GM18499 (cell line): ENCODE measurements around the gene BASP1.
"Not testable (repeated sequence)": the region's sequence is repeated elsewhere in the genome, so short reads cannot be mapped to it uniquely, and the experiment has no call there.

ENCODE experiments used
- ATAC-seq: cut with Tn5 transposase; IDR thresholded peaks from one replicate; pipeline ENCODE4 v1.9.1; 2021; ENCODE audit warnings: moderate number of reproducible peaks; ENCODE audit not compliant: insufficient read depth, unreplicated experiment

BASP1 gene

GRCh38 chr5:17190799-17191391 is 26.5 kb upstream of the BASP1 start:
- no peak for ATAC-seq

DNA sequence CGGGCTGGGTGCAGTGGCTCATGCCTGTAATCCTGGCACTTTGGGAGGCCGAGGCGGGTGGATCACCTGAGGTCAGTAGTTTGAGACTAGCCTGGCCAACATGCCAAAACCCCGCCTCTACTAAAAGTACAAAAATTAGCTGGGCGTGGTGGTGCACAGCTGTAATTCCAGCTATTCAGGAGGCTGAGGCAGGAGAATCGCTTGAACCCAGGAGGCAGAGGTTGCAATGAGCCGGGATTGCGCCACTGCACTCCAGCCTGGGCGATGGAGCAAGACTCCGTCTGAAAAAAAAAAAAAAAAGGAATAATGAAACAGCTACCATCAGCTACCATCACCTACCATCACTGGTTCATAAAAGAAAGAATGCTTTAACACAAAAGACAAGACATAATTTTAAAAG is 25.9 kb upstream of the BASP1 start:
- not testable (repeated sequence) for ATAC-seq

- ATAC-seq, result no peak
Observed at GRCh38 chr5:17192191-17192590, 25.2 kb upstream of the BASP1 start.

GRCh38 chr5:17196024-17196423 is 21.4 kb upstream of the BASP1 start:
- no peak for ATAC-seq

DNA sequence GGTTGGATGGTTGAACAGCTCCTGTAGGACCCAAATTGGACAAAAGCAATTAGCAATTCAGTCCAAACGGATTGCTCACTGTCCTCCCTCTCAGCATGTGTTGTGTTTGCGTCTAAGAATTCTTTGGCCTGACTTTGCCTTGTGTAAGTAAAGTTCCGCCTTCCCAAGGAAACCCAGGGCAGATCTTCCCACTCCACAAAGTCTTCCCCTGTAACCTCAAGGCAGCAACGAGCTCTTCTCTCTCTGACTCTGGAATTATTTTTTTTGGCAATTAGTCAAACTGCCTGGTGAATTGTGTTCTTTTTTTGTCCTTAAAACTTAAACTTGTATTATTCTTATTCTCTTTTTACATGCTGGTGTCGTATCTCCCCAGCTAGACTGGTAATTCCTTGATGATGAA is 20.7 kb upstream of the BASP1 start:
- no peak for ATAC-seq

- ATAC-seq, result peak; percentile 75
Observed at GRCh38 chr5:17203329-17204132, 13.9 kb upstream of the BASP1 start.

GRCh38 chr5:17204133-17204489 is 13.3 kb upstream of the BASP1 start:
- ATAC-seq, result no peak

- ATAC-seq, result no peak
Observed at GRCh38 chr5:17206021-17206420, 11.4 kb upstream of the BASP1 start.

DNA sequence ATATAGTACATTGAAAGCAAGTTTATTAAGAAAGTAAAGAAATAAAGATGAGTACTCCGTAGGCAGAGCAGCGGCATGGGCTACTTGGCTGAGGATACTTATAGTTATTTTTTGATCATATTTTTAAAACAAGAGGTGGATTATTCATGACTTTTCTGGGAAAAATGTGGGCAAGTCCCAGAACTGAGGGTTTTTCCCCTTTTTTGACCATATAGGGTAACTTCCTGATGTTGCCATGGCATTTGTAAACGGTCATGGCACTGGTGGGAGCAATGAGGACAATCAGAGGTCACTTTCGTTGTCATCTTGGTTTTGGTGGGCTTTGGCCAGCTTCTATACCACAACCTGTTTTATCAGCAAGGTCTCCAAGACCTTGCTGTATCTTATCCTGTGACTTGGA is 5.2 kb upstream of the BASP1 start:
- ATAC-seq, result no peak

DNA sequence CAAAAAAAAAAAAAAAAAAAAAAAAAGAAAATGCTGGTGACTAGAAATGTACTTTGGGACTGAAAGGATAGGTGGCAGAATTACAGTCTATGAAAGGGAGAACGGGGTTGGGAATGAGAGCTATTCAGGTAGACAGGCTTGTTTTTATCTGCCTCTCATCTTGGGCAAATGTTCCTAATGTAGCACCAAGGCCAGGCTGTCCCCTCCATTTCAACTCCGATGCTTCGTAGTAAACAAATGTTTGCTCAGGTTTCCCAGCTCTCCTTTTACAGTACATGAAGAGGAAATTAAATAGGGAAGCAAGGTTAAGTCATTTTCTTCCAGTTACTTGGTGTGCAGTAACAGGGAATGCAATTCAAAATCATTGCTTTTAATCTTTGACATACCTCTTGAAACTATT is 4.4 kb upstream of the BASP1 start:
- ATAC-seq, result no peak

DNA sequence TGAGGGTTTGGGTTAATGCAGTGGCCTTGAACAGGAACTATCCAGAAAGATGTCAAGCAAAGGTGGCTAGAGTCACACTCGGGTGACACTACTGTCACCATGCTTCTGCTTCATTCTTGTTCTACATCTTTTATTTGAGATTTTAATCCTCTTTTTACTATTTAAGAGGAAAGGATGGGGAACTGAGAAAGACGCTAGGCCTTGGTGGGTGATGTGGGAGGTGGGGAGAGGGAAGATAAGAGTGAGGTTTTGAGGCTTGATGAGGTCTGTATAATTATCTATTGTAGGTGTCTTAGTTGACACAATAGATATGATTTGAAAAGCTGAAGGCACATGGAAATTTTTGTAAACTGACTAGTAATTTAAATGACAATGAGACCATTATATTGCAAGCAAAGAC is 3.5 kb upstream of the BASP1 start:
- no peak for ATAC-seq

- ATAC-seq, result no peak
Observed at GRCh38 chr5:17214893-17215292, 2.5 kb upstream of the BASP1 start.

- ATAC-seq, result no peak
Observed at GRCh38 chr5:17215361-17215760, 2.1 kb upstream of the BASP1 start.

DNA sequence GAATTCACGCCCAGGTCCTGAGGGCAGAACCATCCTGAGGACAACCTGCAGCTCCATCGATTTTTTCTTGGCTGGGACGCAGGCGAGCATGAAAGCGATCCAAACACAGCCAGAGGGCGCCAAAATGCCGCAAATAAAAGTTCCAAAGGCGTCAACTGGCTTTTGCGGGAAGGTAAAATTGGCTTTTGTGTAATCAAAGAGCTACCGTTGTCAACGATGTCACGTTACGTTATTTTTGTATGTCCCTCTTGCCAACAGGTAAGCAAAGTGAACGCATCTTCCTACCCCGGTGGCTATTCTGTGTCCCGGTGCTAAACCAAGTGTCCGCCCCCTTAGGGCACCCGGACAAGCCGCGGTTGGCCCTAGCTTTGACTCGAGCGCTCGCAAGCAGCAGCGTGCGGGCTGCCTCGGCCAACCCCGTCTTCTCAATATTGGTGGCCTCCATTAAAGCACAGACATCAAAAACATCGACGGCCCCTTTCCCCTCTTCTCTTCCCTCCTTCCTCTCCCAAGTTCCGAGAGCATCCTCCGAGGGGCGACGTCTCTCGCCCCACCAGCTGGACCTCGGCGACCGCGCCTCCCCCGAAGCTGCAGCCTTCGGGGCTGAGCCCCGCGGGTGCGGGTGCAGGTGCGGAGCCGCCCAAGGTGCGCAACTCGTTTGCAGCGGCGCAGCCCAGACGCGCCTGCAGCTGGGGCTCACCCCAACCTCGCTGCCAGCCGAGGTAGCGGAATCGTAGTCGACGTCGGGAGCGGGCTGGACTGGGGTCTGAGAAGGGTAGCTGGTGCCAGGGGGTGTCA is 1.1 kb upstream of the BASP1 start:
- ATAC-seq, result peak; percentile 33

DNA sequence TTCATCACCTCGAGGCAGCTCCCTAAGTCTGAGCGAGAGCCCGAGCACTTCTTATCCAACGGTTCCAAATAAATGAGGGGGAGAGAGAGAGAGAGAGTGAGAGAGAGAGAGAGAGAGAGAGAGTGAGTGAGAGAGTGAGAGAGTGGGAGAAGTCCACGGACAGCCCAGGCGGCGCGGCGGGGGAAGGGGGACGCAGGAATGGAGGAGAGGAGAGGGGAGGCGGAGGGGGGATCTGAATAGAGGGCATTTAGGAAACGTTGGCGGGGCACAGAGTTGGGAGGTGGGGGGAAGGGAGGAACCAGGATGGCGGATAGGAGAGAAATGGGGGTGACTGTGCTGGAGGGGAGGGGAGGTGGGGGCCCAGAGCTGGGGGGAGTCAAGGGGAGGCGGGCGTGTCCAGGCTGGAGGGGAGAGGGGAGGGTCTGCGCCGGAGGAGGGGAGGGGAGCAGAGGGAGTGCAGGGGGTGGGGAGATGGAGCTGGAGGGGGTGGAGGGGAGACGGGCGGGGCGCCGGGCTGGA is 398 bp upstream of the BASP1 start:
- ATAC-seq, result no peak

DNA sequence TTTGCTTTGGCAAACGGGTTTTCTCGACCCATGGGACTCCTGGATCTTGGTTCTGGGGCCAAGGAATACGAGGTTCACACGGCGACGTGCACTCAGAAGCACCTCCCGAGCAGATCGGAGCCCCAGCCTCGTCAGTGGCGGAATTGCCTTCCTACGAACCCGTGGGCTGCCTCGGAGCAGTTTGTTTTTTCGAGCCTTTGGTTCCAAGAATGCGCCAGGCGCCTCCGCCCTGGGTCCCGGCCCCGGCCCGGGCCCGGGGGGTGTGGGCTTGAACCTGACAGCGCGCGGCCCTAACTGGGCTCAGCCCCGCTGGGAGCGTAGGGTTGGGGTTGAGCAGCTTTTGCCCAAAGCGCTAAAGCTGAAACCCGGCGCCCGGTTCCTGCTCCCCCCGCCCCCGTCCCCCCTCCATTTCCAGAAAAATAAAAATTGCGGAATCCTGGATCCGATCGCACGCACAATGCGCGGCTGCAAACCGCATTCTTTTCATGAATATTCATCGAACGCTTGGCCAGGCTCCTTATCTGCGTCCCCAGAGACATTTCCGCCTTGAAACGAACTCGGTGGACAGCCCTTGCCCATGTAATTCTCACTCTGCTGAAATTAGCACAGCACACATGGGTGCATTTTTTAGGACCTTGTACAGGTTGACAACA is 1.0 kb downstream of the BASP1 start:
- no peak for ATAC-seq

- ATAC-seq, result no peak
Observed at GRCh38 chr5:17219006-17219422, 1.6 kb downstream of the BASP1 start.

DNA sequence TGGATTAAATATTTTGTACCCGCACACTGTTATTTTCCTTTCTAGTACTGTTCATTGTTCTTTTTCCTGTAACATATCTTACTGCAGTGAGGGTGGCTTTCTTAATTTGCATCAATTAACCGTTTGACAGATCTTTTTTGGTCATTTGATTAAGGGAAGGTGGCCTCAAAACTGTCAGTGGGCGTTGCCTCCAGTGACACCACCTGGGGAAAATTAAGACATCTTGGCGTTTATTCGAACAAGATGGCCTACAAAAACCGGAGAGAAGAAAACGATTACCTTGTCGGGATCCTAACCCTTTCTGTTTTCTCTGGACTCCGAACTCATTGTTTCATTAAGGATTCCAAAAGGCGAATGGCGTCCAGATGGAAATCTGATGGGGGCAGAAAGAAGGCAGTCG is 2.0 kb downstream of the BASP1 start:
- ATAC-seq, result no peak

DNA sequence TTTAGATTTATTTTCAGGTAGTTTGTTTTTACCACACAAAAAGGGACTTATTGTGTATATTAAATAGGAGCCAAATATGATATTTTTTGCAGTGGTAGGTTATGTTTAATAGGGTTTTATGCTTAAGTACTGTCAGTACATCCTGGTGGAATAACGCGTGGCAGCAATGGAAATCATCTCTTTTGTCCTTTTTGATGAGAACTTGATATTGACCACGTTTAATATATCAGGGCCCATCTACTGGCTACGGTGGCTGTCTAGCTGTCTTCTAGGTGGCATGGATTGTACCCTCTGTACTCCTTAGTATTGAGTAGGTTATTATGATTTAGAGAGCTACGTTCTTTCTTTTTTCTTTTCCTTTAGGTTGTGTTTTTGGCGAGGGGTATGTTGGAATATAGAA is 2.6 kb downstream of the BASP1 start:
- ATAC-seq, result no peak

- ATAC-seq, result no peak
Observed at GRCh38 chr5:17220469-17220868, 3.0 kb downstream of the BASP1 start.
